Tongue (tissue), 2 donors: Measurements from ENCODE around the gene STAB1. TPM values are rescaled to one million over a fixed set of nuclear protein-coding genes. Genes with fewer than 3 reads are reported as not detected.

Experiments used
- DNase-seq: peaks from one replicate; pipeline ENCODE4 v3.0.0-alpha.2; 2015
- total RNA-seq: library from RNA; depleted of rRNA; stranded (reverse); fragments of >200 nt; gene quantifications from one replicate; pipeline ENCODE4 v1.2.3, GENCODE V29; 2014

The STAB1 gene, protein sequence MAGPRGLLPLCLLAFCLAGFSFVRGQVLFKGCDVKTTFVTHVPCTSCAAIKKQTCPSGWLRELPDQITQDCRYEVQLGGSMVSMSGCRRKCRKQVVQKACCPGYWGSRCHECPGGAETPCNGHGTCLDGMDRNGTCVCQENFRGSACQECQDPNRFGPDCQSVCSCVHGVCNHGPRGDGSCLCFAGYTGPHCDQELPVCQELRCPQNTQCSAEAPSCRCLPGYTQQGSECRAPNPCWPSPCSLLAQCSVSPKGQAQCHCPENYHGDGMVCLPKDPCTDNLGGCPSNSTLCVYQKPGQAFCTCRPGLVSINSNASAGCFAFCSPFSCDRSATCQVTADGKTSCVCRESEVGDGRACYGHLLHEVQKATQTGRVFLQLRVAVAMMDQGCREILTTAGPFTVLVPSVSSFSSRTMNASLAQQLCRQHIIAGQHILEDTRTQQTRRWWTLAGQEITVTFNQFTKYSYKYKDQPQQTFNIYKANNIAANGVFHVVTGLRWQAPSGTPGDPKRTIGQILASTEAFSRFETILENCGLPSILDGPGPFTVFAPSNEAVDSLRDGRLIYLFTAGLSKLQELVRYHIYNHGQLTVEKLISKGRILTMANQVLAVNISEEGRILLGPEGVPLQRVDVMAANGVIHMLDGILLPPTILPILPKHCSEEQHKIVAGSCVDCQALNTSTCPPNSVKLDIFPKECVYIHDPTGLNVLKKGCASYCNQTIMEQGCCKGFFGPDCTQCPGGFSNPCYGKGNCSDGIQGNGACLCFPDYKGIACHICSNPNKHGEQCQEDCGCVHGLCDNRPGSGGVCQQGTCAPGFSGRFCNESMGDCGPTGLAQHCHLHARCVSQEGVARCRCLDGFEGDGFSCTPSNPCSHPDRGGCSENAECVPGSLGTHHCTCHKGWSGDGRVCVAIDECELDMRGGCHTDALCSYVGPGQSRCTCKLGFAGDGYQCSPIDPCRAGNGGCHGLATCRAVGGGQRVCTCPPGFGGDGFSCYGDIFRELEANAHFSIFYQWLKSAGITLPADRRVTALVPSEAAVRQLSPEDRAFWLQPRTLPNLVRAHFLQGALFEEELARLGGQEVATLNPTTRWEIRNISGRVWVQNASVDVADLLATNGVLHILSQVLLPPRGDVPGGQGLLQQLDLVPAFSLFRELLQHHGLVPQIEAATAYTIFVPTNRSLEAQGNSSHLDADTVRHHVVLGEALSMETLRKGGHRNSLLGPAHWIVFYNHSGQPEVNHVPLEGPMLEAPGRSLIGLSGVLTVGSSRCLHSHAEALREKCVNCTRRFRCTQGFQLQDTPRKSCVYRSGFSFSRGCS (N-terminal part only)
- total RNA-seq, result 56.5 TPM

DNA sequence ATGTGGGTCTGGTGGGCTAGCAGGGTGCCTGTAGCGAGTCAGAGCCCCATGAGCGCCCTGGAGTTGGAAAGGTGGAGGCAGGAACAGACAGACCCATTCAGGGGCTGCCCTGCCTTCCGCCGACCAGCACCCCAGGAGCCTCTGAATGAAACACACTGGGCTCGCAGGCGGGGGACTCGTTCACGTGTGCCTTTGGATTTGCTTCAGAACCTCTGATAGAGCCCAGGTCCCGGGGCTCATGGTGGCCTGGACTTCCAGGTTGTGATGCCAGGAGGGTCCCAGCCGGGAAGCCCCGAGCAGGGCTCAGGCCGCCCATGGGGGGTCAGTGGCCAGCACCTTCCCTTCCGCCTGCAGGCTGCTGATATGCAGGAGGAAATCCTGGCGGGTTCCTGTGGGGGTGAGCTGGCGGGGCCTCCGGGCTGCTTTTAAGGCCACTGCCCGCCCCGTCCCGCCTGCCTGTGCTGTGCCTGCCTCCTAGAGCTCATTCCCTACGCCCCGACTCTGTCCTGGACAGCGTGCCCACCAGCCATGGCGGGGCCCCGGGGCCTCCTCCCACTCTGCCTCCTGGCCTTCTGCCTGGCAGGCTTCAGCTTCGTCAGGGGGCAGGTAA lies at the start of gene STAB1:
Gene STAB1 (plus strand): TSS at position 453 of the 610 bp plus-strand sequence. CDS start 76 bp downstream, at position 529.
- no peak for DNase-seq

DNA sequence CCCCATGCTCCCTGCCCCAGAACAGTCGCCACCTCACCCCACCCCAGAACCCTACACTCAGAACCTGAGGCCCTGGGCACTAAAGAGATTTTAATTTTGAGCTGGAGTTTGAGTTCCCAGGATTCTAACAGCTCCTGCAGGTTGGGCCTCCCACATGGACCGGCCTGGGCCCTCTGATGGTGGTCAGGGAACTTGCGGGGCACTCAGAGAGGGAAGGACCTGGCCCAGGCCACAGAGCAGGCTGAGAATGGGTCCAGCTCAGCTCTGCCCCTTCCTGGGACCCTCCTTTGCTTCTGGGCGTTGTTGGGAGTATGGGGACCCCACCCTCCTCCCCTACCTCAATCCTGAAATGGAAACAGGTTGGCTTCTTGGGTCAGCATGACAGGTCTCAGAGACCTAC lies 49.1 kb upstream of the STAB1 start:
- no peak for DNase-seq

DNA sequence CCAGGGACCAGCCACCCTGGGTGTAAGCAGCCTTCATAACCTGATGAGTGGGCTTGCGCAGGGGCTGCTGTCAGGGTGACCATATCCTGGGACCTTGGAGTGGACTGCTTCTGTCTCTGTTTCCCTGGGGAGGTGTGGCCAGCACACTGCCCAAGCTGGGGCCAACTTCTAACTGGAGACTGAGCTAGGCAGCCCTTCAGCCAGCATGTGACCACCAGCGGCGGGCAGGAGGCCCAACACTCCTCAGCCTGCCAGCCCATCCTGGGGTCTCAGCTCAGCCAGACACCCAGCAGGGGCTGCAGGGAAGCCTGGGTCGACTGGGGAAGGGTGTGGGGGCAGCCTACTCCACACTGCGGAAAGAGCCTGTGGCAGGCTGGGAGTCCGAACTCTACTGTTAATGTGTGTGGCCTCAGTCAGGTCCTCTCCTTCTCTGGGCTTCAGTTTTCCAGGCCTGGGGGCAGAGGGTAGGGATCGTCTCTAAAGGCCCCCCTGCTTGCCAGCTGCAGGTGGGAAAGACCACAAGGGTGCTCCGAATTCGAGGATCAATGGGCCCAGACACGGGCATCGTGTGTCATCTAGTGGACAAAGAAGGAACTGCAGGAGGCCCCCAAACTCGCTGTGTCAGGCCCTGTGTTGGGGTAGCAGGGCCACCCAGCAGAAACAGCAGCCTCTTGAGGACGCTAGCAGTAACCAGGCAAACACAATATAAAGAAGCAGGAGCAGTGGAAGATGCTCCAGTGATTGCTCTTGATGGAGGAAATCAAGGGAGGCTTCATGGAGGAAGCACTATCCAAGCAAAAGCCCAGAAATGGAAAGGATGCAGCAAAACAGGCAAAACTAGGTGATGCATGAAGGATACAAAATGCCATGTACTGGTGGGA lies 48.3 kb upstream of the STAB1 start:
- DNase-seq, result peak; percentile 80

DNA sequence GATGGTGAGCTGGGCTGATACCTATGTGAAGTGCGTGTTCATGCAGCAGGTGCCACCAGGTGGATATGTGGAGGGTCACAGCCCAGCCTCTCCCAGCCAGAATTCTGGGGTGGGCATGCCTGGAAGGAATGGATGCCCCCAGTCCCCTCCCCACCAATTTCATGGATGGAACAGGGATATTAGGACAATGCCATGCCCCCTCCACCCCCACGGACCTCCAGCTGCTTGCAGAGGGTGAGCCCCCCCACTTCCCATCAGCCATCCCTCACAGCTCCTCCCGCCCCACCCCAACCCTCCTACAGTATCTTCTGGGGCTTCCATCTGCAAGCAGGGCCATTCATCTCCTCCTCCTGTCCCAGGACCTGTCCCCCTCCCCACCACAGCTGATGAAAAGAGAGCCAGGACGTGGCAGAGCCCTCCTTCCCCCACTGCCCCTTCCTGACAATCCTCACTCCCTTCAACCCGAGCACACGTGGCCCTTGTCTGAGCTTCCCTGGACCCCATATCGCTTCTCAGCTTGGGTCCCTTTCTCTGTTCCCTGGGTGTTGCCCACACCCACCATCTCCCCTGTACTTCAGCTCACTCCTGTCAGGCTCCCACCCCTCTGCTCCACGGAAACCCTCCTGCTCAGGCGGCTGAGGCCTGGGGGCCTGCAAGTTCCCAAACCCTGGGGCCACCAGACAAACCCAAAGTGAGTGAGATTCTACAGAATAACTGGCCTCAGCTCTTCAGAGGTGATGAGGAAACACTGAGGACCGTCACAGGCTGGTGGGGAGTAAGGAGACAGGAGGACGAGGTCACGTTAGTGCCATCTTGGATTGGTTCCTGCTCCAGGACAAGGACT lies 47.4 kb upstream of the STAB1 start:
- no peak for DNase-seq

DNA sequence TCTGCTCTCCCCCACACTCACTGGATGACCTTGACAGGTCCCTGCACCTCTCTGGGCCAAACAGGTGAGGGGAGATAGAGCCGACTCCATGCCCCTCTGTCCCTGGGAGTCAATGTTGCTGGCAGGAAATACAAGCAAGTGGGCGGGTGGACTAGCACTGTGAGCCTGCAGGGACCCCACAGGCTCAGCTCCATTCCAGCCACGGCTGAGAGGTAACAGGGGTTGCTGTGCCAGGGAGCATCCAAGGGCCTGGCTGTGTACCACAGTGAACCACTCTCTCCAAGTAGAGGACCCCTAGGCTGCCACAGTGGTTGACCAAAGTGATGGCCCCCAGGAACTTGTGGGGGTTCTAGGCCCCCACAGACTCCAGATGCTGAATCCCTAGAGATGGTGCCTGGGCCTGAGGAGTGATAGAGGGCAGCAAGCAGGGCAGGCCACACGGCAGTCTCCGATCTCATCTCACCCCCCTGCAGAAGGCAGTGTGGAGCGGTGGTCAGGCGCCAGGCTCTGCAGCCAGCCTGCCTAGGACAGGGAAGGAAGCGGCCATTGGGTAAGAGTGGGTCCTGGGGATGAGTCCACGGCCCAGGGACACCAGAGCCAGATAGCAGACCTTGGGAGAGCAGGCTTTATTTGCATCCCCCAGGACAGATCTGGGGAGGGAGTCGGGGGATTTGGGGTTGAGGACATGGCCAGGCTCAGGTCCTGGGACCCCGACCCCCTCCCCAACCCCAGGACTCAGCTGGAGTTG lies 44.5 kb upstream of the STAB1 start:
- no peak for DNase-seq

DNA sequence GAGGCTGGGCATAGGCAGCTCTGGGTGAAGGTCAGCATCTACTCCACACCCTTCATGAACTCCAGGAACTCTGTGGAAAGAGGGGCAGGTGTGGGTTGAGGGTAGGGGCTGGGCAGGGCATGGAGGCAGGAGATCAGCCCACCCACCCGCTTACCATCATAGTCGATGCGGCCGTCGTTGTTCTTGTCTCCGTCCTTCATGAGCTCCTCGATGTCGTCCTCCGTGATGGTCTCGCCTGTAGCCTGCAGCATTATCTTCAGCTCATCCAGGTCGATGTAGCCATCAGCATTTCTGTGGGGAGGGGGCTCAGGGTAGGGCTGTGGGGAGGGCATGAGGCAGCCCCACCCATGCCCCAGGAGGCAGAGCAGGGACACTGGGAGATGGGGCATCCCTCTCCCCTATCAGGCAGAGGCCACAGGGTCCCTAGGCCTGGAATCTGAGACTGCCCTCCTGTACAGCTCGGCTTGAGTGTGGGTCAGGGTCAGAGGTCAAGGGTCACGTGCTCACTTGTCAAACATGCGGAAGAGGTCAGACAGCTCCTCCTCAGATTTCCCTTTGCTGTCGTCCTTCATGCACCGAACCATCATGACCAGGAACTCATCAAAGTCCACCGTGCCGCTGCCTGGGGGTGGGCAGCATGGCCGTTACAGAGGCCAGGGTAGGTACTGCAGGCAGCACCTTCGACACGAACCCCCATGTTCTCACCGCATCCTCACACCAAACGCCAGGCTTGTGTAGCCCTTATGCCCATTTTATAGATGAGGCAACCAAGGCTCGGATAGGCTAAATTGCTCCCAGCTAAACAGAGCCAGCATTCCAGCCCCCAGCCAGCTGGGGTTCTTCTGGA lies 43.7 kb upstream of the STAB1 start:
- DNase-seq, result no peak

DNA sequence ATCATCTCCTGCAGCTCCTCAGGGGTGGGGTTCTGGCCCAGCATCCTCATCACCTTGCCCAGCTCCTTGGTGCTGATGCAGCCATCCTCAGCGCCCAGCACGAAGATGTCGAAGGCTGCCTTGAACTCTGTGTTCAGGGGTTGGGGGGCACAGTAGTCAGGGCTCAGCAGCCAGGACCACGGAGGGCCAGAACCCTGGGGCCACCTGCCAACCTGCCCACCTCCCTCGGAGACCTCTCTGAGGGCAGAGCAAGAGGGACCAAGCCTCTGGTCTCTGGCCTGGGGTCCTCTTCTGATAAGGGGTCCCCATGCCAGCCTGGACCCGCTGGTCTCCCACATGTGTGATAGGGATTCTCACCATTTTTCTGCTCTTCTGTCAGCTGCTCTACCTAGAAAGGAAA lies 43.0 kb upstream of the STAB1 start:
- DNase-seq, result no peak

GRCh38 chr3:52452570-52453221 lies 42.4 kb upstream of the STAB1 start:
- peak; percentile 61 for DNase-seq

DNA sequence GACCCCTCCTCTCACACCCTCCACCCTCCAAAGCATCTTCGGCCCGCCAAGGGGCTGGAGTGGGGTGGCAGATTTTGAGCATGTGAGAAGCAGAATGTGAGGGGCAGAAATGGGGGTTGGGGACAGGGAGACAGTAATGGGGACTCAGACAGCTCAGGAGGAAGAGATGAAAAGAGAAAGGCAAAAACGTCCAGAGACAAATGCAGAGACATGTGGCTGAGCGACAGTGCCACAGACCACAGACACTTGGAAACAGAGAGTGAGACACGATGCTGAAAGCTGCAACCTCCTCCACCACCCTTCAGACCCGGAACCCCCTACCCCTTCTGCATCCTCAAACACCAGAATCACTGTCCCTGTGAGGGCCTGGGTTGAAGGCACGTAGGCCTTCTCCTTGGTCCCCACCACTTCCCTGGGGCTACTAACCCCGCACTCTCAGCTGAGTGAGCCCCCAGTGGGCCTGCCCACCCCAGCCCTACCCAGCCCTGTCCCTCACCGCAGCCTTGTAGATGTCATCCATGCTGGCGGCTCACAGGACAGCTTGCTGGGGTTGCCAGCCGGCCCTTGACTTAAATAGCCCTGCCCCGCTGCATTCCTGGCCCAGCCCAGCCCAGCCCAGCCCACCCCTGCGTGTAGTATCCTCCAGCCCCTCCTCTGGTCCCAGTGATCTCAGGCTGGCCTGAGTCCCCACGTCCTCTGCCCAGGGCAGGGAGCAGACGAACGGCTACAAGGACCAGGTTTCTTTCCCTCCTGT lies 41.5 kb upstream of the STAB1 start, which contains the start of gene TNNC1:
Gene TNNC1 (minus strand): TSS at position 546 of the 754 bp plus-strand sequence. CDS start 26 bp downstream, at position 520.
- peak; percentile 68 for DNase-seq

- DNase-seq, result no peak
Measured at GRCh38 chr3:52454250-52454937, 40.7 kb upstream of the STAB1 start.

DNA sequence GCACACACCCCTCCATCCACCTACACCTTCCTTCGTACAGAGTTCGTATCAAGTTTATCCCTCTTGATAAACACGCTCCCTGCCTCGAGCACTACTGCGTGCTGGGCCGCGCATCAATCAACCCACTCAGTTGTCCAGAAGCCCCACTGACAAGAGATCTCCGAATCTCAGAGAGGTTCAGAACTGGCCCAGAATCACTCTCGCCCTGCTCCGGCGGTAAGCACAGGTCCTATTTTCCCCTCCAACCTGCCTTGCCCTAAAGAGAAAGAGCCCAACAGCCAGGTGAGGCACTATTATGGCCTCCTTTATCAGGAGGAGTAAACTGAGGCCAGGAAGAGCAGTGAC lies 40.2 kb upstream of the STAB1 start:
- no peak for DNase-seq

DNA sequence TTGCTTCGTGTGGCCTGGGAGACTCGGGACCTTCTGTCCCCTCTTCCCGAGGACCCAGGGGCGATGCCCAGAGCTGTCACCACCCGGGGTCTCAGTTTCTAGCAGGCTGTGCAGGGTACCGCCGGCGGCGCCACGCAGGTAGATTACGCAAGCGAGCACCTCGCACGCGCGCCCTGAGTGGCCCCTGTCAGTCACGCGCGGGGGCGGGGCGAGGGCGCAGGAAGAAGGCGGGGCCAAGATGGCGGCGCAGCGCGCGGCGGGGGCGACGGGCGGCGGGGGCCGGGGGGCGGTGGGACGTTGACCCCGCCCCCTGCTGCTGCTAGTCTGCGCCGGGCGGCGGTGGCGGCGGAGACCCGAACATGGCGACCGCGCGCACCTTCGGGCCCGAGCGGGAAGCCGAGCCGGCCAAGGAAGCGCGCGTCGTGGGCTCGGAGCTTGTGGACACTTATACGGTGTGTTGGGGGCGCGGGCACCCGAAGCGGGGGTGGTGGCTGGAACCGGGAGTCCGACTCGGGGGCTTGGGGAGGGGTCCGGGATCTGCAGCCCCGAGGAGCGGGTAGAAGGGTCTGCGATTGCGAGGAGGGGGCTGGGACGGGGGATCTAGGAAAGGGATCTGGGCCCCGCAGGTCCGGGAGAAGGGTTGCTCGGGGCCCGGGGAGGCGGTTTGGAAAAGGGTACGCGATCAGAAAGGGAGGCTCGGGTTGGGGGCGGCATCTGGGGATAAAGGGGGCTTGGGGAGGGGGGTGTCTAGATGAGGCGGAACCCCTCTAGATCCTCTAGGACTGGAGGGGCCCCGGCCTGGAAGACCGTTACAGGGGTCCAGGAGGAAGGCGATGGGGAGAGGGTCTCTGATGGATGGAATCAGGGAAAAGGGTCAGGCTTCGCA lies 39.6 kb upstream of the STAB1 start, which contains the start of gene NISCH:
Gene NISCH (plus strand): TSS at position 322 of the 886 bp plus-strand sequence. CDS start 38 bp downstream, at position 360.
- peak; percentile 92 for DNase-seq

DNA sequence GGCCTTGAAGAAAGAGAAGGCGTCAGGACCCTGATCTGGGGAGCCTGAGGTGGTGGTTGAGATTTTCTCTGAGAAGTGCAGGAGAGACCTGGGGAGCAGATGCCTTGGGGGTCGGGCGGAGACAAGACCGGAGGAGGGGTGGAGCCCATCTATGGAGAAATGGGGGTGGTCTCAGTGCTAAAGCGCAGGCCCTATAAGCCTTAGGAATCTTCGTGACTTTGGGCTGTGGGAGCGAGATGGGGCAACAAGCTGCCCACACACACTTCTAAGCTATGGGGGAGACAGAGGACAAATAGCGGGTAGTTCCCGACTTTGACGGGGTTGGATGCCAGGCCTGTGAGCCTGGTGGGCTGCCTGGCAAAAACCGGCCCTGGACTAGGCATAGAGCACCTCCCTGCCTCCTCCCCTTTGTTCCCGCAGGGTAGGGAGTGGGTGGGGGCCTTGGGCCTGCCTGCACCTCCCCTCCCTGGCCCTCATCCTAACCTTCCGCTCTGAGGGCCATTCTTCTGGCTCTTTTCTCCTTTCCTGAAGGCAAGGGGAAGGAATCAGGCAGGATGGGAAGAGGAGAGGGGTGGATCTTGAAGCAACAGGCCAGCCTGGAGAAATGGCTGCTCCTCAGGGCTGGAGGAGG lies 38.9 kb upstream of the STAB1 start:
- DNase-seq, result peak; percentile 59

GRCh38 chr3:52456800-52457183 lies 38.3 kb upstream of the STAB1 start:
- no peak for DNase-seq
